ENCODE results near the gene ZNF202. TPM values are rescaled to one million over a fixed set of nuclear protein-coding genes. Genes with fewer than 3 reads are reported as not detected.
"Not testable (repeated sequence)": the region's sequence is repeated elsewhere in the genome, so short reads cannot be mapped to it uniquely, and the experiment has no call there.

ZNF202 gene
- total RNA-seq, 2 donors from 2014 or later: 25.0 to 28.8 TPM

GRCh38 chr11:123754101-123754568 is 12.7 kb upstream of the ZNF202 start, which contains the start of gene OR6X1:
Gene OR6X1 (minus strand): TSS chr11:123754518. CDS start chr11:123754518, 0 bp downstream.
- no peak within 1 kb of the TSS for H3K4me3 Mint-ChIP-seq
- H3K4me1 Mint-ChIP-seq: peaks cover 8% of the 10 kb centered on the region
- no peak within 1 kb of the TSS for H3K27ac Mint-ChIP-seq
- H3K9me3 Mint-ChIP-seq: peaks cover 15% of the 10 kb centered on the region
- Histone ChIP-seq H3K36me3 (ENCODE audit: control insufficient read depth, insufficient read depth, low read length) (no peaks in the 10 kb centered on the region), H3K27ac (ENCODE audit: low read depth, low read length) (no peak within 1 kb of the TSS), H3K9me3 (ENCODE audit: control insufficient read depth, low read length) (peaks cover 13% of the 10 kb centered on the region), H3K4me1 (ENCODE audit: control insufficient read depth, insufficient read depth, low read length) (no peaks in the 10 kb centered on the region), H3K4me3 (ENCODE audit: low read length) (no peak within 1 kb of the TSS), H3K9ac (ENCODE audit: extremely low read depth, low read length, poor library complexity, severe bottlenecking) (no peak within 1 kb of the TSS), H3K27me3 (ENCODE audit: control insufficient read depth, insufficient read depth, low read length, poor library complexity, severe bottlenecking) (no peaks in the 10 kb centered on the region)
- peaks cover 4% of the 10 kb centered on the region for H3K27me3 Mint-ChIP-seq (ENCODE audit: insufficient read depth)
- TF ChIP-seq CTCF (conservative IDR thresholded peaks at IDR 0.05): no peak
- 97 to 100% methylated on average over 2 to 3 of the region's 3 CpGs for WGBS, 2 experiments (ENCODE audit: insufficient coverage in 1 of 2, insufficient read length in 1 of 2)
- no peak for DNase-seq
- H3K36me3 Mint-ChIP-seq (ENCODE audit: low read depth): peaks cover 12% of the 10 kb centered on the region

- H3K4me1 ChIP-seq (ENCODE audit: control insufficient read depth, insufficient read depth, low read length): no peaks in the 10 kb centered on the region
- no peak for TF ChIP-seq CTCF (conservative IDR thresholded peaks at IDR 0.05)
- H3K9ac ChIP-seq (ENCODE audit: extremely low read depth, low read length, poor library complexity, severe bottlenecking): no peak overlapping the region
- peaks cover 8% of the 10 kb centered on the region for H3K4me1 Mint-ChIP-seq
- peaks cover 26% of the 10 kb centered on the region for H3K9me3 Mint-ChIP-seq
- no peak for DNase-seq
- peaks cover 23% of the 10 kb centered on the region for H3K9me3 ChIP-seq (ENCODE audit: control insufficient read depth, low read length)
- H3K36me3 ChIP-seq (ENCODE audit: control insufficient read depth, insufficient read depth, low read length): no peaks in the 10 kb centered on the region
- H3K36me3 Mint-ChIP-seq (ENCODE audit: low read depth): peaks cover 19% of the 10 kb centered on the region
- H3K4me3 Mint-ChIP-seq: no peak overlapping the region
- no peak overlapping the region for H3K27ac ChIP-seq (ENCODE audit: low read depth, low read length)
- H3K27me3 Mint-ChIP-seq (ENCODE audit: insufficient read depth): peaks cover 4% of the 10 kb centered on the region
- H3K27me3 ChIP-seq (ENCODE audit: control insufficient read depth, insufficient read depth, low read length, poor library complexity, severe bottlenecking): no peaks in the 10 kb centered on the region
- H3K4me3 ChIP-seq (ENCODE audit: low read length): no peak overlapping the region
- H3K27ac Mint-ChIP-seq: no peak overlapping the region
Observed at GRCh38 chr11:123753110-123753509, 11.7 kb upstream of the ZNF202 start.

- Mint-ChIP-seq H3K36me3 (ENCODE audit: low read depth) (peaks cover 24% of the 10 kb centered on the region), H3K27ac (no peak overlapping the region), H3K4me1 (peaks cover 8% of the 10 kb centered on the region), H3K4me3 (no peak overlapping the region), H3K9me3 (peaks cover 31% of the 10 kb centered on the region), H3K27me3 (ENCODE audit: insufficient read depth) (peaks cover 4% of the 10 kb centered on the region)
- Histone ChIP-seq H3K4me1 (ENCODE audit: control insufficient read depth, insufficient read depth, low read length) (no peaks in the 10 kb centered on the region), H3K27me3 (ENCODE audit: control insufficient read depth, insufficient read depth, low read length, poor library complexity, severe bottlenecking) (no peaks in the 10 kb centered on the region), H3K36me3 (ENCODE audit: control insufficient read depth, insufficient read depth, low read length) (no peaks in the 10 kb centered on the region), H3K4me3 (ENCODE audit: low read length) (no peak overlapping the region), H3K9me3 (ENCODE audit: control insufficient read depth, low read length) (peaks cover 33% of the 10 kb centered on the region), H3K27ac (ENCODE audit: low read depth, low read length) (no peak overlapping the region), H3K9ac (ENCODE audit: extremely low read depth, low read length, poor library complexity, severe bottlenecking) (no peak overlapping the region)
- no peak for TF ChIP-seq CTCF (conservative IDR thresholded peaks at IDR 0.05)
- DNase-seq: no peak
- WGBS, 2 experiments (ENCODE audit: insufficient coverage in 1 of 2, insufficient read length in 1 of 2): 93 to 100% methylated on average over 1 of the region's 1 CpG
Observed at GRCh38 chr11:123751781-123752180, 10.3 kb upstream of the ZNF202 start.

GRCh38 chr11:123748349-123748748 is 6.9 kb upstream of the ZNF202 start:
- H3K4me3 Mint-ChIP-seq; H3K4me3 ChIP-seq (ENCODE audit: low read length); H3K27ac Mint-ChIP-seq; H3K27ac ChIP-seq (ENCODE audit: low read depth, low read length); H3K4me1 ChIP-seq (ENCODE audit: control insufficient read depth, insufficient read depth, low read length); H3K27me3 ChIP-seq (ENCODE audit: control insufficient read depth, insufficient read depth, low read length, poor library complexity, severe bottlenecking); H3K36me3 ChIP-seq (ENCODE audit: control insufficient read depth, insufficient read depth, low read length); DNase-seq; H3K9ac ChIP-seq (ENCODE audit: extremely low read depth, low read length, poor library complexity, severe bottlenecking); H3K27me3 Mint-ChIP-seq (ENCODE audit: insufficient read depth): not testable (repeated sequence)
- H3K9me3 ChIP-seq (ENCODE audit: control insufficient read depth, low read length): peaks cover 33% of the 10 kb centered on the region
- Mint-ChIP-seq H3K4me1 (peaks cover 25% of the 10 kb centered on the region), H3K36me3 (ENCODE audit: low read depth) (peaks cover 24% of the 10 kb centered on the region), H3K9me3 (peaks cover 31% of the 10 kb centered on the region)
- WGBS, 2 experiments (ENCODE audit: insufficient coverage in 1 of 2, insufficient read length in 1 of 2): 91 to 94% methylated on average over 2 of the region's 2 CpGs
